HG03520 (cell line): ENCODE results near the gene GPSM1.

Experiments used
- ATAC-seq: cut with Tn5 transposase; IDR thresholded peaks from one replicate; pipeline ENCODE4 v1.9.1; 2021; ENCODE audit warnings: mild to moderate bottlenecking, moderate library complexity; ENCODE audit not compliant: unreplicated experiment

GPSM1 gene

DNA sequence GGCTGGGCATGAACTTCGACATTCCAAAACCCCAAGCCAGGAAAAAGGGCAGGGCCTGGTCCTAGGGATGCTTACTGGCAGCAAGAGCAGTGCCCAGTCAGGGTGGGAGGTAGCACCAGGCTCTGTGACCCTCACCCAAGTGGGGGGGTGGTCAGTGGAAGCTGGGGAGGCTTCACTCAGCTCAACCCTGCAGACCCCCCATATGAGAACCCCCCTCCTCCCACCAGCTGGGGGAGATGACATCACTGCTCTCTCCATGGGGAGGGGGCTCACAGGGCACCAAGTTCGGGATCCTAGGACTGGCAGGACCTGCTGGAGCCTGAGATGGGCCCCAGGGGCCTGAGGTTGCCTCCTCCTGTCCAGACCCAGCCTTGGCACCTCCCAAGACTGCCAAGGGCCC lies 31.5 kb downstream of the GPSM1 start:
- ATAC-seq: no peak

DNA sequence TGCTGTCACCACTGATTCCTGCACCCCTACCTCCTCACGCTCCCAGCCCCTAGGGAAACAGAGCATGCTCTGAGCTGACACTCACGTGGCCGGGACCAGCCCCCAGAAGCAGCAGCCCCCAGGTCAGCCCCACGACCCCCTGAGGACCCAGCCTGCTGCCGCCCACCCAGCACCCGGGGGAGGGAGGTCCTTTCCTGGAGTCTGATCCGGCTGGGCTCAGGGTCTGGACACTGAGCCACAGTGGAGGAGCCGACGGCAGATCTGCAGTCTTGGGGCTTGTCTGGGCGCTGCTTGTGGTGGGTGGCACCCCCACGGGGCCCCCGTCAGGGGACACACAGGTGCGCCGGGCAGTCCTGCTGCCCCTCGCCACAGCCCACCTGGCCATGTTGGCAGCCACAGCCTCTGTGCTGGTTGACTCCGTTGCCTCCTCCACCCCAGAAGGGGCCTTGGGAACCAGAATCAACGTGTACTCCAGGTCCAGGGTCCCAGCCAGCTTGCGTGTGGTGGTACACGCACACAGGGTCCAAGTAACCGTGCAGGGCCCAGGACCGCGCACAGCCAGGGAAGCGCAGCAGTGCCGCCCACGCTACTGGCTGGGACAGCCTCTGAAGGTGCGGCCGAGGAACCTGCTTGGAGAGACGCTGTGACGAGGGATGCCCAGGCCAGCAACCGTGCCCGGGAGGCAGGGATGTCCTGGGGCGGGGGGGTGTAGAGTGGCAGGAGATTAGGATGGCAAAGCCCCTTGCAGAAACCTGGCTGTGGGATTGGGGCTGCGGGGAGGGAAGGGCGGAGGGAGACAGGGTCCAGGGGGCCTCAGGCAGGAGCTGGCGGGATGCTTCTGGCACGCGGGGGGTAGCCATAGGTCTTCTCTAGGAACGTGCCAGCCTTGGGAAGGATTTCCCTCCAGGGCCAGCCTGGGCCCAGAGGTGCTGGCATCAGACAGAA lies 32.7 kb downstream of the GPSM1 start:
- ATAC-seq: no peak

GRCh38 chr9:136361047-136361753 lies 33.9 kb downstream of the GPSM1 start:
- ATAC-seq: no peak

GRCh38 chr9:136361754-136362449 lies 34.6 kb downstream of the GPSM1 start:
- no peak for ATAC-seq

DNA sequence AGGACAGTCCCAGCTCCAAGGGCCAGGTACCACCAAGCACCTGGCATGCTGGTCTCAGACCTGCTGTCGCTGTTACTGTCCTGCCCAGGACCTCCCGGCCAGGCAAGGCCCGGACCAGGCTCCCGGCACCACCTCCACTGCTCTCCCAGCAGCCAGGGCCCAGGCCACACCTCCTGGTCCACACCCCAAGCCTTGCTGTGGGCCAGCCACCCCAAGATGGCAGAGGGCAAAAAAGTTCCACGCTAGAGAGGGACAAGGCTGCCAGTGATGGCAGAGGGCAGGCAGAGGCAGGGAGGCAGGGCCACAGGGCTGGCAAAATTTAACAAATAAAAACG lies 35.1 kb downstream of the GPSM1 start:
- ATAC-seq: no peak

- peak; percentile 70 for ATAC-seq
Observed at GRCh38 chr9:136363106-136363948, 36.0 kb downstream of the GPSM1 start, which contains the start of gene DNLZ. Gene DNLZ (minus strand): TSS chr9:136363744. CDS start chr9:136363714, 30 bp downstream.

- no peak for ATAC-seq
Observed at GRCh38 chr9:136363949-136364748, 36.8 kb downstream of the GPSM1 start.

DNA sequence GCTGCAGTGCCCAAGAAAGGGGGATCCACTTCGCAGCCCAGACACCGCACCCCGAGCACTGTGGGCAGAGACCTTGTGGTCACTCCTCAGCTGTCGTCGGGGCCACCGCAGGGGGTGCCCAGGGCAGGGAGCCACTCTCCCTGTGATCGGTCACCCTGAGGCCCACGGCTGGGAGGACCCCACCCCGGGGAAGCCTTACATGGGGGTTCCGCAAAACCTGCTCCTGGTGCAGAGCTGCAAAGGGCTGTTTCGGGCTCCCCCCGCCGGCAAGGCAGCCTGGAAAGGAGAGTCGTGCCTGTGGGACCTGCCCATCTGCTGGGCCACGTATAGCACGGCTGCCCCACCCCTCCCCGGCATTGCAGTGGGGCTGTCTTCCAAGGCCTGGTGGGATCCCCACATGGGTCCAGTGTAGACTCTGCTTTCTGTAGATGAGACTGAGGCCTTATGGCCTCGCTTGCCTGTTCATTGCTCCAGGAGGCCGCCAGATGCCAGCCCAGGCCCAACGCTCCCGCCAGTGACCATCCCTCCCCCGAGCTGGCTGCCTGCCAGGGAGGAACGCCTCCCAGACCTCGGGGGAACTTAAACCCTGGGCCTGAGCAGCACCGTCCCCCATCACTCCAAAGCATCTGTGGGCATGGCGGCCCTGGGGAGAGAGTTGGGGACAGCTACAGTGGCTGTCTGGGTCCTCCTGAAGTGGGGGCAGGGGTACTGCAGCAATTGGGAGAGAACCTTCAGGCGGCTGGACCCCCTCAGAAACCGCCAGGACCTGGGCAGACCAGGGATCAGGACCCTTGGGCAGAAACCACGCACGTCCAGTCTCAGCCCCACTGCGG lies 37.8 kb downstream of the GPSM1 start:
- no peak for ATAC-seq

DNA sequence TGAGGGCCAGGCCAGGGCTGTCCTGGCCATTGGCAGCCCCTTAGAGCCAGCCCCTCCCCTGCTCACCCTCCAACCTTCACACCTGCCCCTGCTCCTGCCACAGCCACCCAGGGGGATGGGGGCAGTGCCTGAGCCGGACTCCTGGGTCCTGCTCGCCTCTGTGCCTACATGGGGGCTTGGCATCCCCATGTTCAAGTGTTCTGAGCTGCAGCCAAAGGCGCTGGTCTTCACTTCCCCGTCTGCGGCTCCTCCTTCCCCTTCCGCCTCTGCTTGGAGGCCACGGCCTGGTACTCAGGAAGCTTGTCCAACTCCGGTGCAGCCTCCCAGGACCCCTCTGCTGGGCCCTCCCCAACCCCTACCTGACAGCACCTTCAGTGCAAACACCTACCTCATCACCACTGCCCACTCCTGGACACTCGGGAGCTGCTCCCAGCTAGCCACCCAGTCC lies 38.5 kb downstream of the GPSM1 start:
- no peak for ATAC-seq

GRCh38 chr9:136366826-136367225 lies 39.5 kb downstream of the GPSM1 start:
- no peak for ATAC-seq

DNA sequence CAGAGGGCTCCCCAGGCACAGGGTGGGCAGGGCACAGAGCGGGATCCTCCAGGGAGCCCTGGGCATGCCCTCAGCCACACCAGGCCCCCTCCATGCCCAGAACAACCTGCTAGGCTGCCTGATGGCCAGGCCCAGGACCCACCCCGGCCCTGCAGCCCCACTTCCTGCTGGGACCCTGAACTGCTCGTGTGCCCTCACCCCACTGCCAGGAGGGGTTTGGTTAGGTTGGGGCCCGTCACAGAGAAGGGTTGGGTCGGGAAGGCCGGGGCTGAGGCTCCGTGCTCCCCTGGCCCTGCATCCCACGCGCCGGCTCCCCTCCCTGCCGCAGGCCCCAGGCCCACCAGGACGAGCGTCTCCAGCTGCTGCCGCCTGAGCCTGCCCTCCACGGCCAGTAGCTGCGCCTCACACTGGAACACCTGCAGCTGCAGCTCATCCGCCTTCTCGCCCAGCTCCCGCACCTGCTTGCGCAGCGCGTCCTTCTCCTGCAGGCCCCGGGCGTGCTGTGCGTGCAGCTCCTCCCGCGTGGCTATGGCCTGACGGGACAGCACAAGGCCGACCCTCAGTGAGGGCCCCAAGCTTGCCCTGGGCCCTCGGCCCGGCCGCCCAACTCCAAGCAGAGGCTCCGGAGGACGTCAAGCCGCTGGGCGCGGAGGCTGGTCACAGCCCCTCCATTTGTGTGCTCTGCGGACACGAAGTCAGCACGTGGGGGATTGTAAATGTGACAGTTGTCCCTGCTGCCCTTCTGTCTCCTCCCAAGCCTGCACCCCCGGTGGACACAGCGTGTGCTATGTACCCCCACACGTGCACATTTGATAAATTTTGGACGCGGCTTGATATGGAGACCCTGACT lies 40.2 kb downstream of the GPSM1 start:
- ATAC-seq: no peak

DNA sequence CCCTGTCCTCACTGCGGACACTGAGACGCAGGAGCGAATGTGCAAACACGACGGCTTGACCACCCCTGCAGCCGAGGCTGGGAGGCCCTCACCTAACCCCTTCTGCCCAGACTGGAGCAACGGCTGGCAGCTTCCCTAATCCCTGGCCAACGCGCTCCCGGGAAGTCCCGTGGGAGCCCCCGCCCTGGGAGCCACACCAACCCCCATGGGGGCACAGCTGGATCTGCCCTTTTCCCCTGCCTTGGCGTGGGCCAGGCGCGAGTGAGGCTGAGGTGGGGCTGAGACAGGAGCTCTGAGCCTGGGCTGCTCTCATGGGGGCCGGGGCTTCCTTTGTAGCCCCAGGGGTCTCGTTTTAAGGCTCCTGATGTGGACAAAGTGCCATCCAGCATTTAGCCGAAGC lies 40.9 kb downstream of the GPSM1 start:
- ATAC-seq: no peak

- ATAC-seq: no peak
Observed at GRCh38 chr9:136370037-136370436, 42.7 kb downstream of the GPSM1 start.

- no peak for ATAC-seq
Observed at GRCh38 chr9:136370687-136371532, 43.6 kb downstream of the GPSM1 start.

GRCh38 chr9:136371533-136371880 lies 44.2 kb downstream of the GPSM1 start:
- no peak for ATAC-seq

DNA sequence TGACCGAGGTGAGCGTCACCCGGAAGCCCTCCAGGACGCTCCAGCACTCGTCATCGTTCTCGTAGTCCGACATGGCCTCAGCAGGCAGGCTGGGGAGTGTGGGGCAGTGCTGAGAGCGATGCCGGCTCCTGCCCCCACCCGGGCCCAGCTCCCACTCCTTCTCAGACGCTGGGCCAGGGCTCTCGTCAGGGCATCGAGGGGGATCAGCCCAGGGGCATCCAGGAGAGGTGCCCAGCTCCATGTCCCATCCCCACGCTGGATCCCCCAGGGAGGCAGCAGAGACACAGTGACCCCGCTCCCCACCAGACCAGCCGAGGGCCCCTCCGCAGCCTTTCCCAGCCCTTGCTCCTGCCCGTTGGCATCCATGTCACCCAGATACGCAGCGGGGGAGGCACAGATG lies 44.7 kb downstream of the GPSM1 start:
- ATAC-seq: no peak
